ENCODE results near the gene ZNF587. TPM values are rescaled to one million over a fixed set of nuclear protein-coding genes. Genes with fewer than 3 reads are reported as not detected.

Gene ZNF587
- total RNA-seq, 1 donor from 2014 or later, result 65.0 TPM

GRCh38 chr19:57814505-57815246 lies 35.0 kb upstream of the ZNF587 start, which contains the start of gene ZNF552:
Gene ZNF552 (minus strand): TSS chr19:57814913. CDS start chr19:57814743, 170 bp downstream.
- peak; percentile 79 for DNase-seq
- Mint-ChIP-seq H3K9me3 (ENCODE audit: unreplicated experiment) (peaks cover 1% of the 10 kb centered on the region), H3K27ac (ENCODE audit: unreplicated experiment) (peak within 1 kb of the TSS; percentile 82), H3K4me1 (ENCODE audit: low read depth, unreplicated experiment) (peaks cover 10% of the 10 kb centered on the region), H3K4me3 (ENCODE audit: unreplicated experiment) (peak within 1 kb of the TSS; percentile 96), H3K36me3 (ENCODE audit: unreplicated experiment) (no peaks in the 10 kb centered on the region), H3K27me3 (ENCODE audit: unreplicated experiment) (peaks cover 5% of the 10 kb centered on the region)
- TF ChIP-seq, protein P1, sequence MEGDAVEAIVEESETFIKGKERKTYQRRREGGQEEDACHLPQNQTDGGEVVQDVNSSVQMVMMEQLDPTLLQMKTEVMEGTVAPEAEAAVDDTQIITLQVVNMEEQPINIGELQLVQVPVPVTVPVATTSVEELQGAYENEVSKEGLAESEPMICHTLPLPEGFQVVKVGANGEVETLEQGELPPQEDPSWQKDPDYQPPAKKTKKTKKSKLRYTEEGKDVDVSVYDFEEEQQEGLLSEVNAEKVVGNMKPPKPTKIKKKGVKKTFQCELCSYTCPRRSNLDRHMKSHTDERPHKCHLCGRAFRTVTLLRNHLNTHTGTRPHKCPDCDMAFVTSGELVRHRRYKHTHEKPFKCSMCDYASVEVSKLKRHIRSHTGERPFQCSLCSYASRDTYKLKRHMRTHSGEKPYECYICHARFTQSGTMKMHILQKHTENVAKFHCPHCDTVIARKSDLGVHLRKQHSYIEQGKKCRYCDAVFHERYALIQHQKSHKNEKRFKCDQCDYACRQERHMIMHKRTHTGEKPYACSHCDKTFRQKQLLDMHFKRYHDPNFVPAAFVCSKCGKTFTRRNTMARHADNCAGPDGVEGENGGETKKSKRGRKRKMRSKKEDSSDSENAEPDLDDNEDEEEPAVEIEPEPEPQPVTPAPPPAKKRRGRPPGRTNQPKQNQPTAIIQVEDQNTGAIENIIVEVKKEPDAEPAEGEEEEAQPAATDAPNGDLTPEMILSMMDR (IDR thresholded peaks at IDR 0.05; ENCODE audit: partially characterized antibody, unreplicated experiment), result no peak

- peaks cover 17% of the 10 kb centered on the region for H3K4me1 Mint-ChIP-seq (ENCODE audit: low read depth, unreplicated experiment)
- no peaks in the 10 kb centered on the region for H3K36me3 Mint-ChIP-seq (ENCODE audit: unreplicated experiment)
- H3K9me3 Mint-ChIP-seq (ENCODE audit: unreplicated experiment), result peaks cover 1% of the 10 kb centered on the region
- DNase-seq, result no peak
- H3K27me3 Mint-ChIP-seq (ENCODE audit: unreplicated experiment), result peaks cover 4% of the 10 kb centered on the region
- TF ChIP-seq, protein P1 (IDR thresholded peaks at IDR 0.05; ENCODE audit: partially characterized antibody, unreplicated experiment), result no peak
- peak overlapping the region; percentile 82 for H3K27ac Mint-ChIP-seq (ENCODE audit: unreplicated experiment)
- H3K4me3 Mint-ChIP-seq (ENCODE audit: unreplicated experiment), result peak overlapping the region; percentile 96
Observed at GRCh38 chr19:57815247-57816075, 34.2 kb upstream of the ZNF587 start.

GRCh38 chr19:57816652-57817051 lies 33.0 kb upstream of the ZNF587 start:
- peak overlapping the region; percentile 36 for H3K4me3 Mint-ChIP-seq (ENCODE audit: unreplicated experiment)
- TF ChIP-seq, protein P1 (IDR thresholded peaks at IDR 0.05; ENCODE audit: partially characterized antibody, unreplicated experiment), result no peak

GRCh38 chr19:57817976-57818375 lies 31.7 kb upstream of the ZNF587 start:
- peak overlapping the region; percentile 78 for H3K4me3 Mint-ChIP-seq (ENCODE audit: unreplicated experiment)
- H3K27ac Mint-ChIP-seq (ENCODE audit: unreplicated experiment), result no peak overlapping the region
- peaks cover 26% of the 10 kb centered on the region for H3K4me1 Mint-ChIP-seq (ENCODE audit: low read depth, unreplicated experiment)
- H3K27me3 Mint-ChIP-seq (ENCODE audit: unreplicated experiment), result peaks cover 5% of the 10 kb centered on the region
- H3K9me3 Mint-ChIP-seq (ENCODE audit: unreplicated experiment), result peaks cover 3% of the 10 kb centered on the region
- DNase-seq, result no peak
- TF ChIP-seq, protein P1 (IDR thresholded peaks at IDR 0.05; ENCODE audit: partially characterized antibody, unreplicated experiment), result no peak
- peaks cover 8% of the 10 kb centered on the region for H3K36me3 Mint-ChIP-seq (ENCODE audit: unreplicated experiment)

More at GRCh38 chr19:57816652-57817051, 33.0 kb upstream of the ZNF587 start:
- peaks cover 23% of the 10 kb centered on the region for H3K4me1 Mint-ChIP-seq (ENCODE audit: low read depth, unreplicated experiment)
- DNase-seq, result no peak
- H3K9me3 Mint-ChIP-seq (ENCODE audit: unreplicated experiment), result peaks cover 1% of the 10 kb centered on the region
- no peaks in the 10 kb centered on the region for H3K36me3 Mint-ChIP-seq (ENCODE audit: unreplicated experiment)
- H3K27ac Mint-ChIP-seq (ENCODE audit: unreplicated experiment), result no peak overlapping the region
- peaks cover 5% of the 10 kb centered on the region for H3K27me3 Mint-ChIP-seq (ENCODE audit: unreplicated experiment)
